NCI-H2107 treated with DMSO at 0.1 percent for 48 hours (cell line): ENCODE data around the gene FAM20B.
"Not testable (repeated sequence)": the region's sequence is repeated elsewhere in the genome, so short reads cannot be mapped to it uniquely, and the experiment has no call there.

Experiments used
- DNase-seq: peaks from one replicate; lab custom pipeline; 2025; ENCODE audit not compliant: unreplicated experiment; lab: John Stamatoyannopoulos, UW

FAM20B gene

GRCh38 chr1:179025125-179025974 is at the start of gene FAM20B:
TSS of gene FAM20B (plus strand) at chr1:179025894. CDS start at chr1:179043848, 17,954 bp downstream.
- peak; percentile 87 for DNase-seq

- DNase-seq = no peak
Observed at GRCh38 chr1:178976541-178976940, 49.2 kb upstream of the FAM20B start.

GRCh38 chr1:178986204-178986603 is 39.5 kb upstream of the FAM20B start:
- no peak for DNase-seq

DNA sequence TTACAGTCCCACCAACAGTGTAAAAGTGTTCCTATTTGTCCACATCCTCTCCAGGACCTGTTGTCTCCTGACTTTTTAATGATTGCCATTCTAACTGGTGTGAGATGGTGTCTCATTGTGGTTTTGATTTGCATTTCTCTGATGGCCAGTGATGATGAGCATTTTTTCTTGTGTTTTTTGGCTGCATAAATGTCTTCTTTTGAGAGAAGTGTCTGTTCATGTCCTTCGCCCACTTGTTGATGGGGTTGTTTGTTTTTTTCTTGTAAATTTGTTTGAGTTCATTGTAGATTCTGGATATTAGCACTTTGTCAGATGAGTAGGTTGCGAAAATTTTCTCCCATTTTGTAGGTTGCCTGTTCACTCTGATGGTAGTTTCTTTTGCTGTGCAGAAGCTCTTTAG is 37.5 kb upstream of the FAM20B start:
- DNase-seq = not testable (repeated sequence)

GRCh38 chr1:178993559-178993958 is 32.1 kb upstream of the FAM20B start:
- DNase-seq = no peak

GRCh38 chr1:178997428-178997827 is 28.3 kb upstream of the FAM20B start:
- DNase-seq = no peak

DNA sequence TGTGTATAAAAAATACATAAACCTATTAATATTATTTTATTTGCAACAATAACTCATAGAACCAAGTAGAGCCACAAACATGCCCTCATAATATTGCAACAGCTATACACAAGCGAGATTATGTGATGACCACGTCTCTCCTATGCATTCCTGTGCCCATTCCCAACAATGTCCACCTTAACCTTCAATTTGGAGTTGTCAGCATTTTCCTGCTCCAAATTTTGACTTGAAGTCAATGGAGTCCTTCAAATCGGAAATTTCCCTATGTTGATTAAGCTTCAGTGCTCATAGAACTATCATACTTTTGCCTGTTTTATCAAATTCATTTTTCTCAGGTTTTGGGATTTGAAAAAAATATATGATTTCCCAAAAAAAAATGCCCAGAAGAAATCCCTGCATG is 27.4 kb upstream of the FAM20B start:
- DNase-seq = no peak

GRCh38 chr1:178999061-178999460 is 26.6 kb upstream of the FAM20B start:
- DNase-seq = no peak

DNA sequence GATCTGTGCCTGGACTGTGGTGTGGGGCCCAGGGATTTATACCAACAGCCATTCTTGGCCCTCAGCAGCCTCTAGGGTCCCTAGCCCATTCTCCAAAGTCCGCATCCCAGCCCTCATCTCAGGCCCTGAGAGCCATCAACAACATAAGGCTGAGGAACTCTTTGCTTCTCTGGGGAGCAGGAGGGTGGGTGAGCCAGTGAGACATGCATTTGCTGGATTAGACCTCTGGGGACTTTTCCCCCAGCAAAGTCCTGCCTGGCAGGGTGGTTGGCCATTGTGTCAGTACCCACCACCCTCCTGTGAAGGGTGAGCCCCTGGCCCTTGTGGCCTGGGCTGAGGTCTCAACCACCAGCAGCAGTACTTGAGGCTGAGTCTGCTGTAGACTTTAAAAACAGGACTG is 24.2 kb upstream of the FAM20B start:
- no peak for DNase-seq

DNA sequence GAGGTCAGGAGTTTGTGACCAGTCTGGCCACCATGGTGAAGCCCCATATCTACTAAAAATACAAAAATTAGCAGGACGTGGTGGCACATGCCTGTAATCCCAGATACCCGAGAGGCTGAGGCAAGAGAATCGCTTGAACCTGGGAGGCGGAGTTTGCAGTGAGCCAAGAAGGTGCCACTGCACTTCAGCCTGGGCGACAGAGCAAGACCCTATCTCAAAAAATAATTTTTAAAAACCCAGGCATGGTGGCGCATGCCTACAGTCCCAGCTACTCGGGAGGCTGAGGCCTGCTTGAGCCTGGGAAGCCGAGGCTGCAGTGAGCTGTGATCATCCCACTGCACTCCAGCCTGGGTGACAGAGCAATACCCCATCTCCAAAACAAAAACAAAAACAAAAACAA is 23.6 kb upstream of the FAM20B start:
- DNase-seq = not testable (repeated sequence)

DNA sequence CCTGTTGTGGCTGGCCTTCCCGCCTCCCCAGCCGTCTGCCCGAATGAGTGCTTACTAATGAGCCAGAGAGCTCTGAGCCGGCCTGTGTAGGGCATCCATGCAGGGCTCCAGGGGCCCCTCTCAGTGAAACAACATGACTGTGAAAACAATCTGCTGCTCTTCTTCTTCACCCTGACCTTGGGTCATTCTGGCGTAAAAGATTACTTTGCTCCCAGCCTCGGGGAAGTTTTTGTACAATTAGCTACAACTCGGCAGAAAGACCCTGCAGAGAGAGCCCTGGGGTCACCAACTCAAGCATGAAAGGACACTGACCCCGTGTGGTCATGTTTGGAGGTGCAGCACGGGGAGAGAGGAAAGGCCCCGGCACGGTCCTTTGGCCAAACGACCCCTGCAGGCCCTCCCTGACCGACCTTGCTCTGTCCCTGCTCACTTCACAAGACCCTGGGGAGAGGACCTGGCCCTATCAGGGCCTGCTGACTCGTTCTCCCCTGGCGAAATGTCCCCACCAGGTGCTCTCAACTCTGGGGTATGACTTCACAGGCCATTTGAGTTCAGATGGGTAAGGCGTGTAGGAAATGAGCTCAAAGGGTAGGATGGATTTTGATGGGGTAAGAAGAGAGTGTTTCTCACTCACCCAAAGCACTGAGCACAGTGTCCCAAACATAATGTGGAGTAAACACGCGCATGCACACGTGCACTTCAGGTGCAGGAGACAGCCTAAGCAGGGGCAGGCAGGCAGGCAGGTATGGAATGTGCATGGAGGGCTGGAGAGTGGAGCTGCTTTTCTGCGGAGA is 22.9 kb upstream of the FAM20B start:
- peak; percentile 8 for DNase-seq

DNA sequence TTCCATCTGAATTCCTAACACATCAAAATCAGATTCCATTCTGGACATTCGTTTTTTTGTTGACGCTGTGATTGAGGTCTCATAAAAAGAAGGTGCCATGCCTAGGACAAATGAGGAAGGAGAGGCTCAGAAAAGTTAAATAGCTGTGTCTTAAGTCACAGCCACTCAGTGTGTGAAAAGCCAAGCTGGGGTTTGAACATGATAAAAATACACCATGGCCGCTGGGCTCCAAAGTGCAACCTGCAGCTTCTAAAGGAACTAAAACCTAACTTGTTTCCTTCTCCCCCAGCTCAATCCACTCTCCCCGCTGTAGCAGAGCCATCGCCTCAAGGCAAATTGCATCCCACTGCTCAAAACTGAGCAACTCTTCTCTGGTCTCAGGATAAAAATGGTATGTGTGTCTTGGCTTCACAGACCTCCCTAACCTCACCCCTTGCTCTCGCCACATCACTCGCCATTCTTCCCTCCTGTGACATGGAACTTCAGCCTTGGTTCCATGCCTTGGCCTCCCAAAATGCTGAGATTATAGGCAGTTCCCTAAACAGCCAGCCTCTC is 22.1 kb upstream of the FAM20B start:
- no peak for DNase-seq

DNA sequence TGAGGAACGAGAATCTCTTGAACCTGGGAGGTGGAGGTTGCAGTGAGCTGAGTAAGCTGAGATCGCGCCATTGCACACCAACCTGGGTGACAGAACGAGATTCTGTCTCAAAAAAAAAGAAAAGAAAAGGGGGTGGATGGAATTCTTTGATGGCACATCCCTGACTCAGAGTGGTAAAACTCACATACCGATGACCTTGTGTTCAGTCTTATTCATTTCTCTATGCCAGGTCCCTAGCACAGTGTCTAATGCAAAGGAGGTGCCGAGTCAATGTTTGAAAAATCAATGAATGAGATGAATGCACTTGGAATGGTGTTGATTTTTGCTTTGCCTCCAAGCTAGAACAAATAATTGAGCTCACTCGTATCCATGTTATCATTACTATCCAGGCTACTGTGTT is 18.5 kb upstream of the FAM20B start:
- no peak for DNase-seq

GRCh38 chr1:179010671-179011070 is 15.0 kb upstream of the FAM20B start:
- DNase-seq = no peak

DNA sequence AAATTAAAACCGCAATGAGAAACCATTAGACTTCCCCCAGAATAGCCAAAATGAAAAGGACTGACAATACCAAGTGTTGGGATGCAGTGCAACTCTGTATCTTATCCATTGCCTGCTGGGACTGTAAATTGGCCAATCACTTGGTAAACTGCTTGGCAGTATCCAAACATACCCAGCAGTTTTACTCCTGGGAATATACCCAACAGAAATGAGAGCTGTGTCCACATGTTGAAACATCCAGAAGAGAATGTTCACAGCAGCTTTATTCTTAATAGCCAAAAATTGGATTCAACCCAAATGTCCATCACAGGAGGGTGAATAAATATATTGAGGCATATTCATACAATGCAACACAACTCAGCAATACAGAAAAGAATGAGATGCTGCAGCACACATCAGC is 13.7 kb upstream of the FAM20B start:
- no peak for DNase-seq

DNA sequence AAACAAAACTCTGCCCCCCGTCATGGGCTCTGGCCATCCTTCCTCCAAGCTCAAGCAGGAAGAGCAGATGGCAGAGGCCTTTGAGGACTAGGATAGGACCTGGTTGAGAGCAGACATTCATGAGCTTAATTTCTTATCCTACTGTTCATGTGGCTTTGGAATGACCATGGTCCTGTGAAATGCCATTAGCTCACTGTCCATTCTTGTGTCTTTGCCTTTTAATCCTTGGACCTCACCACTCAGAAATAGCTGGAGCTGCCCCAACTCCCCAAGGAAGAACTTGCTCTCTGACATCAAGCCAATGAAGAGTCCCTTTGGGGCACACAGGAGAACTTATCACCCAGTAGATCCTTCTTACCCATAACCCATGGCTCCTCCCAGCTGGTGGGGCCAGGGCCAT is 11.6 kb upstream of the FAM20B start:
- no peak for DNase-seq

DNA sequence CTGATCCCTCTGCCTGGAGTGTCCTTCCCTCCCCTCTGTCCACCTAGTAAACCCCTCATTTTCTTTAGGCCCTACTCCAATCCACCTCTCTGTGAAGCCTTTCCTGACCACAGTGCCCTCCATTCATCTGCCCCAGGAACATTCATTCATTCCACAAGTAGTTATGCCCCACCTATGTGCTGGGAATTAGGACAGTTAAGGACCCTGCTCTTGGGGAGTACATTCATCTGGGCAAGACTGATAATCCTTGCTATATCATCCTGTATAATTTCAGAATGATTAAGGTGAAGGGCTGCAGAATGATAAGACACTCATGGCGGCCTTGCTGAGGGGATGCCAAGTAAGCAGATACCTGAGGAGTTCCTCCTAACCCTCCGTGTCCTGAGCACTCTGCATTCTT is 10.3 kb upstream of the FAM20B start:
- DNase-seq = no peak

GRCh38 chr1:179016706-179017382 is 8.8 kb upstream of the FAM20B start:
- DNase-seq = peak; percentile 36

- DNase-seq = no peak
Observed at GRCh38 chr1:179017383-179018326, 8.0 kb upstream of the FAM20B start.

DNA sequence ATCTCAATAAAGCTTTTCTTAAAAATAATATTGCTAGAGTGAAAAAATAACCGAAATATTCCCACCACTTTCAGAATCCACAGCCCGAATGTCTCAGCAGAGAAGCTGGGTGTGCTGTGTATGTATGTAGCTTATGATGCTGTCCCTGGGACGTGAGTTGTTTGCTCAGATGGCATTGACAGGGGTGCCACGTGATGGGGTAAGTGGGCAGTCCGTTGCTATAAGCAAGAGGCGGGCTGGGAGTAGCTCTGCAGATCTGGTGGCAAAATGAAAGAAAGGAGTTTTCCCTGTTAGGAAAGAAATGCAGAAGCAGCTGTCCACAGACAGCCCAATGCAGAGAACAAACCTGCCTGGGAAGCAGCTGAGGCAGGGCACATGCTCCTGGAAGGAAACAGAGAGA is 3.8 kb upstream of the FAM20B start:
- DNase-seq = no peak
